Measurements from ENCODE around the gene FAM168A. TPM values are rescaled to one million over a fixed set of nuclear protein-coding genes. Genes with fewer than 3 reads are reported as not detected.

FAM168A gene
- total RNA-seq, 2 experiments from 2014 or later, result 22.2 to 24.0 TPM

DNA sequence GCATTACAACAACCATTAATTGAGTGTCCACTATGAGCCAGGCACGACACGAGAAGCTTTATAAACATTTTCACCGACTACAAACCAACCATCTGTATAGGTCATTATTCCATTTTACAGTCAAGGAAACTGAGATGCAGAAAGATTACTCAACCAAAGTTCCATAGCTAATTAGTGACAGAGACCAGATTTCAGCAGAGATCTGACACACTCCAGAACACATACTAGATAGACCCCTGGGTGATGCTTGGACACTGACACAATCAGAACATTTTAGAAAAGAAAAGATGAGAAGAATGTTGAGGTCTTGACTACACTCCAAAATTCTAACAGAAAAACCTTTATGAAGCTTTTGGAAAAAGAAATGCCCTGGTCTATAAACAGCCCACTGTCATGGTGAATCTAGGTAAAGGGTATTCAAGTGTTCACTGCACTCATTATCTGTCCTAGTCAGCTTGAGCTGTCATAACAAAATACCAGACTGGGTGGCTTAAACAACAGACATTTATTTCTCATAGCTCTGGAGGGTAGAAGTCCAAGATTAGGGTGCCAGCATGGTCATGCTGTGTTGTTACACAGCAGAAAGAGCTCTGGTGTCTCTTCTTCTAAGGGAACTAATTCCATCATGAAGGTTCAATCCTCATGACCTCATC lies 132.8 kb downstream of the FAM168A start:
- Mint-ChIP-seq H3K4me3 (no peak overlapping the region), H3K9me3 (no peaks in the 10 kb centered on the region), H3K36me3 (ENCODE audit: low read depth) (no peaks in the 10 kb centered on the region), H3K27ac (no peak overlapping the region), H3K4me1 (peaks cover 6% of the 10 kb centered on the region), H3K27me3 (no peaks in the 10 kb centered on the region)
- POLR2A ChIA-PET, result no interaction called here
- no peak for DNase-seq
- CTCF ChIA-PET, result interaction anchor here (1.1 to 1.8 kb wide), 3 partner anchors 14 to 130 kb away, joined by 3 to 4 read pairs (median 3); no protein-coding TSS in a partner anchor

DNA sequence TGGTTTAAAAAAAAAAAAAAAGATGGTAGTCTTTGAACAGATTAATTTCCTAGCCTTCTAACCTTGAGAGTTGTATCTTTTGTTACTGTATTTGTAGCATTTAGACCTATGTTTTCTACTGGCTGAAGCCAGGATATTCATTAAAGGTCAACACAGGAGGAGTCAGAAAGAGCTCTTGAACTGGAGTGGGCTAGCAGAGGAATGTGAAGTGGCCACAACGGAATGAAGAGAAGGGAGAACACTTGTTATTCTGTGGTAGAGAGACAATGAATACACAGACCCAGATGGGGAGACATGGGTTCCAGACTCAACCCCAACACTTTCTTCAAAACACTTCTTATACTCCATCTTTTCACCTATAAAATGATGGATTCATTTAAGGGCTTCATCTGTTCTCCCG lies 133.6 kb downstream of the FAM168A start:
- H3K27ac Mint-ChIP-seq, result no peak overlapping the region
- DNase-seq, result no peak
- ChIA-PET CTCF (no interaction called here), POLR2A (no interaction called here)
- H3K4me3 Mint-ChIP-seq, result no peak overlapping the region
- H3K36me3 Mint-ChIP-seq (ENCODE audit: low read depth), result no peaks in the 10 kb centered on the region
- no peaks in the 10 kb centered on the region for H3K27me3 Mint-ChIP-seq
- H3K9me3 Mint-ChIP-seq, result no peaks in the 10 kb centered on the region
- peaks cover 6% of the 10 kb centered on the region for H3K4me1 Mint-ChIP-seq

DNA sequence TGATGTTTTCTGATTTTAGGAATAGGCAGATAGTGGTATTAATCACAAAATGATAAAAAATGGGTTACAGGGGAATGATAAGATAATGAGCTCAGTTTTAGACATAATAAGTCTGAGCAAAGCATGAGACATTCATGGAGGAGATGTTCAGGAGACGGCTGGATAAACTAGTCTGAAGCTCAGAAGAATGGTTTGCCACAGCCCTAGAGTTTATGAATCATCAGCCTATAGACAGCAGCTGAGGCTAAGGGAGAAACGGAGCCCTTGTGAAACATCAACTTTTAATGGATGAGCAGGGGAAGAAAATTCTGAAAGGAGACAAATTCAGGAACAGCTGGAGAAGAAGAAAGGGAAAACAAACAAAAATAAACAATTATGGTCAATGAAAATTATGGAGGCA lies 134.6 kb downstream of the FAM168A start:
- no peaks in the 10 kb centered on the region for H3K36me3 Mint-ChIP-seq (ENCODE audit: low read depth)
- H3K27ac Mint-ChIP-seq, result no peak overlapping the region
- no peaks in the 10 kb centered on the region for H3K27me3 Mint-ChIP-seq
- ChIA-PET POLR2A (interaction anchor here (1.0 kb wide), 1 partner anchor 134 kb away, joined by 3 read pairs; the partner anchor contains the start of gene FAM168A), CTCF (no interaction called here)
- no peaks in the 10 kb centered on the region for H3K9me3 Mint-ChIP-seq
- H3K4me1 Mint-ChIP-seq, result peaks cover 6% of the 10 kb centered on the region
- DNase-seq, result no peak
- H3K4me3 Mint-ChIP-seq, result no peak overlapping the region

DNA sequence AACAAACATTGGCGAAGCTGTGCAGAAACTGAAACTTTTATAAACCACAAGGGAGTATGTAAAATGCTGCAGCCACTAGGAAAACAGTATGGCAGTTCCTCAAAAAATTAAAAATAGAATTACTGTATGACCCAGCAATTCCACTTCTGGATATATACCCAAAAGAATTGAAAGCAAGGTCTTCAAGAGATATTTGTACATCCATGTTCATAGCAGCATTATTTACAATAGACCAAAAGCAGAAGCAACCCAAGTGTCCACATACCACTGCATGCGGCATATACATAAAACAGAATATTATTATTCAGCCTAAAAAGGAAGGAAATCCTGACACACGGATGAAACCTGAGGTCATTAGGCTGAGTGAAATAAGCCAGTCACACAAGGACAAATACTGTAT lies 135.9 kb downstream of the FAM168A start:
- Mint-ChIP-seq H3K4me3 (no peak overlapping the region), H3K27ac (no peak overlapping the region), H3K36me3 (ENCODE audit: low read depth) (no peaks in the 10 kb centered on the region), H3K27me3 (no peaks in the 10 kb centered on the region), H3K4me1 (peaks cover 6% of the 10 kb centered on the region), H3K9me3 (no peaks in the 10 kb centered on the region)
- CTCF ChIA-PET, result no interaction called here
- DNase-seq, result no peak
- POLR2A ChIA-PET, result no interaction called here

DNA sequence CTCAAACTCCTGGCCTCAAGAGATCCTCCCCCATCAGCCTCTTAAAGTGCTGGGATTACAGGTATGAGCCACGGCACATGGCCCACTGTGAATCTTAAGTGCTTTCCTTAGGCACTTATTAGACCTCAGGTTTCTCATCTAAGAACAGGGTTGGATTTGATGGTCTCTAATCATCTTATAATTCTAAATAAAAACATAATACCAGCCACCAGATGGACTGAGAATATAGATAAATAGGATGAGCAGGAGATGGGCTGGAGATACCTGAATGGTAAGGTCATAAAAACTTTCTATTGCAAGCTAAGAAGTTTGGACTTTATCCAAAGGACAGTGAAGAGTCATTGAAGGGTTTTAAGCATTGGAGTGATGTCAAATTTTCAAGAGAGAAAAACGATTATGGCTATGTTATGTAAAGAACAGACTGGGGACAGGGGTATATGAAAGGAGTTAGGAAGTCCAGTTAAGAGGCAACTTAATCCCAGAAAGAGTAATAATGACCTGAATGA lies 136.5 kb downstream of the FAM168A start:
- no peaks in the 10 kb centered on the region for H3K27me3 Mint-ChIP-seq
- no peak overlapping the region for H3K4me3 Mint-ChIP-seq
- CTCF ChIA-PET, result no interaction called here
- POLR2A ChIA-PET, result no interaction called here
- no peaks in the 10 kb centered on the region for H3K36me3 Mint-ChIP-seq (ENCODE audit: low read depth)
- peaks cover 6% of the 10 kb centered on the region for H3K4me1 Mint-ChIP-seq
- no peak overlapping the region for H3K27ac Mint-ChIP-seq
- no peaks in the 10 kb centered on the region for H3K9me3 Mint-ChIP-seq
- DNase-seq, result no peak

DNA sequence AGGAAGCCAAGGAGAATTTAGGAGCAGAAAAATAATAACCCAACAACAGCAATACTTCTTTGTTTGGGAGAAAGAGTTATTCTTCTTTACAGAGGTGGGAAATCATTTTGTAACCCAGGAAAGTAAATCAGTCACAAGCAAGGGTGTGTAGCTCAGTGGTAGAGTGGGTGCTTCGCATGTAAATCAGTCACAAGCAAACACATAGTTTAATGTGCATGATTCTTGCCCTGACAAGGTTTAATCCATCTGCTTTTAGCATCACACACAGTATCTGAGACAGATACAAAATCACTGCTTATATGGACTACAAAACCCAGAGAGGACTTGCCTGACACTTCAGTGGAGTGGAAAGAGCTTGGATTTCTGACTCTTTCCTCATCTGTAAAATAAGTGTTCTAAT lies 139.7 kb downstream of the FAM168A start:
- ChIA-PET POLR2A (no interaction called here), CTCF (interaction anchor here (0.8 kb wide), 1 partner anchor 11 kb away, joined by 4 read pairs; no protein-coding TSS in a partner anchor)
- Mint-ChIP-seq H3K36me3 (ENCODE audit: low read depth) (no peaks in the 10 kb centered on the region), H3K9me3 (no peaks in the 10 kb centered on the region), H3K27ac (no peak overlapping the region), H3K4me1 (peaks cover 6% of the 10 kb centered on the region), H3K4me3 (no peak overlapping the region), H3K27me3 (no peaks in the 10 kb centered on the region)
- DNase-seq, result no peak

DNA sequence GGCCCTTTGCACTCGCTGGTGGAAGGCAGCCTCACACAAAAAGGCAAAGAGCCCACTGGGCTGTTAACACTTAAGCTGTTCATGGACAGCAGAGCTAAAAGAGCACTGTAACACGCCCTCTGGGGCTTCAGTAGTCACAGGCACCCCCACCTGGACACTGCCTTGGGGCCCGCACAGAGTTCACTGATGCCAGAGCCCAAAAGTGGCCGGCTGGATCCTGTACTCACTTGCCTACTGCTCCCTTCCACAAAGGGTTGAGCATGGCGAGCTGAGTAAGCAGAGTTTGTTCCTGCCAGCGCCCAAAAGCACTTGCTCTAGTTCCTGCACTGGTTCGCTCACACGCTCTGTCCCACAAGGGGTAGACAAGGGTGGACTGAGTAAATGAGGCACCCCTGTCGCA lies 142.9 kb downstream of the FAM168A start:
- ChIA-PET CTCF (no interaction called here), POLR2A (no interaction called here)
- H3K9me3 Mint-ChIP-seq, result no peaks in the 10 kb centered on the region
- DNase-seq, result no peak
- no peaks in the 10 kb centered on the region for H3K36me3 Mint-ChIP-seq (ENCODE audit: low read depth)
- H3K4me1 Mint-ChIP-seq, result no peaks in the 10 kb centered on the region
- H3K4me3 Mint-ChIP-seq, result no peak overlapping the region
- no peak overlapping the region for H3K27ac Mint-ChIP-seq
- H3K27me3 Mint-ChIP-seq, result no peaks in the 10 kb centered on the region

DNA sequence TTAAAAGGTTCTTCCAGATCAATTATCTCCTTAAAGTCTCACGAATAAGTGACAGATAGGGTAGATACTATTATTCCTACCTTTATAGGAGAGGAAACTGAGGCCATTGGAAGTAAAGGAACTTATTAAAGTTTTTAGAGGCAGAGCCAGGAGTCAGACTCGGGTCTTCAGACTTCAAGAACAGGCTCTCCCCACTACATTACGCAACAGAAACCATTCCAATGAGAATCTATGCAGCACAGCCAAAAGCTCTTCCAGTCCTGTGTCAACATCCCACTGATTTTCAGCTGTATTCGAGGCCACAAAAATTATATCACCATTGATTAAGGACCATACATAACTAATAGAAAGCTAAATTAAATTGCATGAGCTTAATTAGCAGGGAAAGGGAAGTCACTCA lies 144.3 kb downstream of the FAM168A start:
- H3K36me3 Mint-ChIP-seq (ENCODE audit: low read depth), result no peaks in the 10 kb centered on the region
- POLR2A ChIA-PET, result no interaction called here
- H3K4me3 Mint-ChIP-seq, result no peak overlapping the region
- H3K9me3 Mint-ChIP-seq, result no peaks in the 10 kb centered on the region
- DNase-seq, result no peak
- no peaks in the 10 kb centered on the region for H3K27me3 Mint-ChIP-seq
- CTCF ChIA-PET, result no interaction called here
- H3K4me1 Mint-ChIP-seq, result no peaks in the 10 kb centered on the region
- no peak overlapping the region for H3K27ac Mint-ChIP-seq

DNA sequence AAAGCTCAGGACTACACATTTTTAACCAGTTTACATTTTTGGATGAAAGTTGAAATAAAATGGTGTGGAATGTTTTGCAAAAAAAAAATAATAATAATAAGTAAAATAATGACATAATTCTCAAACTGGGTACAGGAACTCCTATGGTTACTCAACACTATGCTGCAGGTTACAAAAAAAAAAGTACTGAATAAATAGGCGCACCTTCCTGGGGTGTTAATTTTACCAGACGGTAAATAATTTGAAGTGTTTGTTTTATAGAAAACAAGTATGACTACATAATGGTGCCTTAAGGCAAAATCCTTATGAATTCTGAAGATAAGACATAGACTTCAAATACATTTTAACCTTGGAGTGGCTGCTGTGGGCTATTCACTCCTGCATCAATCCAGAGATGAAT lies 145.2 kb downstream of the FAM168A start:
- CTCF ChIA-PET, result no interaction called here
- H3K4me3 Mint-ChIP-seq, result no peak overlapping the region
- no peaks in the 10 kb centered on the region for H3K36me3 Mint-ChIP-seq (ENCODE audit: low read depth)
- no peak overlapping the region for H3K27ac Mint-ChIP-seq
- no peaks in the 10 kb centered on the region for H3K9me3 Mint-ChIP-seq
- POLR2A ChIA-PET, result no interaction called here
- H3K4me1 Mint-ChIP-seq, result no peaks in the 10 kb centered on the region
- H3K27me3 Mint-ChIP-seq, result no peaks in the 10 kb centered on the region
- DNase-seq, result no peak

DNA sequence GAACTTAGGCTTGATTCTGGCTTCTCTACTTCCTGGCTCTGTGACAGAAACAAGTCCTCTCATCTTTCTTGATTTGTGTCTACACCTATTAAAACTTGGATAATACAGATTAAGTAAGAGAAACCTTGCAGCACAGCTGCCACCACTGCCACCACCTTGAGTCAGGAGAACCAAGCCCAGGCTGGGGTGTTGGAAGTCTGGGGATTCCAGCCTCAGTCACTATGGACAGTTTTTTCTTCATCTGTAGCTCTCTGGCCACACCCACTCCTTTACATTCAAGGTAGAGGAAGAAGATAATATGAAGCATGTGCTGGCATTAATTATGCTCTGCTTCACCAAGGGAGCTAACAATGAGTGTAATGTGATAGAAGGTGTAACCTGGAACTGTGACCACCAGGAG lies 146.0 kb downstream of the FAM168A start:
- H3K4me1 Mint-ChIP-seq, result no peaks in the 10 kb centered on the region
- no peak overlapping the region for H3K27ac Mint-ChIP-seq
- CTCF ChIA-PET, result no interaction called here
- no peaks in the 10 kb centered on the region for H3K9me3 Mint-ChIP-seq
- DNase-seq, result no peak
- H3K4me3 Mint-ChIP-seq, result no peak overlapping the region
- H3K27me3 Mint-ChIP-seq, result no peaks in the 10 kb centered on the region
- POLR2A ChIA-PET, result no interaction called here
- H3K36me3 Mint-ChIP-seq (ENCODE audit: low read depth), result no peaks in the 10 kb centered on the region

DNA sequence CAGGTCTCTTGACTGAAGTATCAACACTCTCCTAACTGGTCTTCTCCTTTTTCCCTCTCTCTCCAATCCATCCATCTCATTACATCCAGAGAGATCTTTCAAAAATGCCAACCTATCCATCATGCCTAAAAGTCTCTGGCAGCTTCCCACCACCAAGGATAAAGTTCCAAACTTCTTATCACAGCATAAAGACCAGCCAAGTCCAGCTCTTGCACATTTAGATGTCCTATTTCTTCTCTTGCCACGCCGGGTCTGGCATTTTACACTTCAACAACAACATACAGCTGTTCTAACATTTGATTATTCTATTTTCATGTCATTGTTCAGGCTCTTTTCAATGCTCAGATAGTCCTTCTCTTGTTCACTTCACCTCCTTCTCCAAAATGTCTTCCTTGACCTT lies 151.1 kb downstream of the FAM168A start:
- Mint-ChIP-seq H3K36me3 (ENCODE audit: low read depth) (no peaks in the 10 kb centered on the region), H3K27me3 (no peaks in the 10 kb centered on the region), H3K4me1 (no peaks in the 10 kb centered on the region), H3K27ac (no peak overlapping the region), H3K4me3 (no peak overlapping the region), H3K9me3 (no peaks in the 10 kb centered on the region)
- ChIA-PET CTCF (interaction anchor here (0.8 kb wide), 1 partner anchor 12 kb away, joined by 3 read pairs; no protein-coding TSS in a partner anchor), POLR2A (no interaction called here)
- no peak for DNase-seq

DNA sequence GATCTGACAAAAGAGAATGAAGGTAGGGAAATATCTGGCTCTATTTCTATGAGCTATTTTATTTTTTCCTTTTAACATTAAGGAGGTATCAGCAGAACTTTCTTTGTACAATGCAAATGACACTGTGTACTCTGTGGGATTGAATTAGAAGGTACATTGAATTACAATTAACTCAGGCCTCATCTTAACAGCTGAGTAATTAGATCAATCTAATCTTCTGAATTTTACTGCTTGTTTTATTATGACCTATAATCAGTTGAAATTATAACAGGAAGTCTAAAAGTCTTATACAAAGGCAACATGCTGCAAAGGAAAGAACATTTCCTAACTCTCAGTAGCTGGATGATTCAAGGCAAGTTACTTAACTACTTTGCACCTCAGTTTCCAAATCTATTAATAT lies 151.9 kb downstream of the FAM168A start:
- CTCF ChIA-PET, result interaction anchor here (0.8 kb wide), 1 partner anchor 11 kb away, joined by 3 read pairs; no protein-coding TSS in a partner anchor
- Mint-ChIP-seq H3K27ac (no peak overlapping the region), H3K27me3 (no peaks in the 10 kb centered on the region), H3K4me1 (no peaks in the 10 kb centered on the region), H3K9me3 (no peaks in the 10 kb centered on the region), H3K36me3 (ENCODE audit: low read depth) (no peaks in the 10 kb centered on the region), H3K4me3 (no peak overlapping the region)
- POLR2A ChIA-PET, result no interaction called here
- no peak for DNase-seq

DNA sequence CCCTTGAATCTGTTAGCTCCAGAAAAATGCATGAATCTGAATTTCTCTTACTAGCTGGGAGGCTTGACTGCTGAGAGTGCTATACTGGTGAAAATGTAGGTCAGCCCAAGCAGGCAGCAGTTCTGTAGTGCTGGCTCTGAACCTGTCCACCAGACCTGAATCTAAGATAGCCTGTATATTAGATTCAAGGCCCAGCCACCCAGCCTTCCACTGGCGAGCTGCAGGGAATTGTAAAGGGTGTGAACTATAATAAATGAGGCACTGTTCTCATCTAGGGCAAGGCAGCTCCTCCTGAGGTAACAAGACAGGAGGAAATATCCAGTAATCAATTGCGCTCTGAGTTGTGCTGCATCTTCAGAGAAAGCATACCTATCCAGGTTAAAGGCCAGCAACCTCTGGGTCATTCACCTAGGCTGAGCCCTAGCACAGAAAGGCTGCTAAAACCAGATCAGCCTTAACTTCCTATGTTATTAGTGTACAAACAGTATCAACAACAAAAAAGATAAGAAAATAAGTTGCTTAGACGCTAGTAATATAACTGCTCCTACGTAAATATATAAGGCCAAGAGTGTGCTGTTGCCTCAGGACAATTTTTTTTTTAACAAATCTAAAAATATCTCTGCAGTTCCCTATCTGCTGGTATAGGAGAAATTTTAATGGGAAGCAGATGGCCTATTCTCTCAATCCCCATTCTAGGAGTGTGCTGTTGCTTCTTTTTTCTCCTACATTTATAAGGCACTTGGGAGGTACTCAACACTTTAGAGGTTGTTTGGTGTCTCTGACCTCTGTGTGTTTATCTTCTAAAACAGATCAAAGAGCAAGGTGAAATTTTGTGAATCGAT lies 158.7 kb downstream of the FAM168A start:
- no peak for DNase-seq
- H3K4me1 Mint-ChIP-seq, result no peaks in the 10 kb centered on the region
- ChIA-PET CTCF (interaction anchor here (0.6 kb wide), 1 partner anchor 21 kb away, joined by 3 read pairs; no protein-coding TSS in a partner anchor), POLR2A (interaction anchor here (1.0 kb wide), 1 partner anchor 9 kb away, joined by 4 read pairs; no protein-coding TSS in a partner anchor)
- H3K9me3 Mint-ChIP-seq, result no peaks in the 10 kb centered on the region
- H3K36me3 Mint-ChIP-seq (ENCODE audit: low read depth), result no peaks in the 10 kb centered on the region
- no peak overlapping the region for H3K4me3 Mint-ChIP-seq
- H3K27me3 Mint-ChIP-seq, result no peaks in the 10 kb centered on the region
- no peak overlapping the region for H3K27ac Mint-ChIP-seq
